ENCODE data around the gene VSTM2L.

The VSTM2L gene

DNA sequence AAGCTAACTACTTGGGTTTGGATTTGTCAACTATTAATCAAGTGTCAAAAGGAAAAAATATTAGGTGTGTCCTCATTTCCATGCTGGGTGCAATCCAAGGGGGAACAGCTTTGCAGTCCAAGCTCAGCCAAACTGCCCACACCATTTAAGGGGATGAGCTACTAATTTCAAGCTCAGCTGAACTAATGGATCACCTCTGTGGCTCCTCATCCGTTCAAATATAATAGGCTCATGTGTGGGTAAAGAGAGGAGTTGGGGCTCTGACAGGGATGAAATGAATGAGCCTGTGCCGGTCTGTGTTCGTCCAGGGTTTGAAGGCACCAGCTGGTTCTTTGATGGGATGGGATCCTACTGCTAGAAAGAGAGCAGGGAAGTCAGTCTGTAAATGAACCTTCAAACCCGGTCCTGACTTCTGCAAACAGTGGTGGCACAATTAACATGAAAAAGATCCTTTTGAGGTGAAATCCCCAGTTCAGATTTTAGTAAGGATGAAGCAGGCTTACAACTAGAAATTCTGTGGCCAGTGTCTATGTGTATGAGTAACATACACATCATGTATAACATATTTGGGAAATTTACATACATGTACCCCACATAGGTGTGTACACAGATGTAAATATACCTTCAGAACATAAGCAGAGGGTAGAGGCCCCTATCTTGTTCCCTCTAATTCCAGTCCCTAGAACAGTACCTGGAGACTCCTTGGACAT lies 88.4 kb downstream of the VSTM2L start:
- DNase-seq: no peak

DNA sequence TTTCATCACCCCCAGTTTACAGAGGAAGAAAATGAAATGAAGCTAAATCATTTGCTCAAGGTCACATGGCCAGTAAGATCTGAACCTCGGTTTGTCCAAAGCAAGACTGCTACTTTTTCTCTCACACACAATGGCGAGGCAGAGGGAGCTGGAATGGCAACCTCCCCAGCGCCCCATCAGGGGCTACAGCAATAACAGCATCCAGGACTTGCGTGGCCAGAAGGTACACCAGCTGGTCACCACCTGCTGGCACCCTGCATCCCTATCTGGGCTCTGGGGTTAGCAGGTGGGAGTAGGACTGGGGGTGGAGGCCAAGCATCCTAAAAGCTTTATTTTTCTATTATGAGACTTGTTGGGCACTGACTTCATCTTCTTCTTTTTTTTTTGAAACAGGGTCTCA lies 89.0 kb downstream of the VSTM2L start:
- no peak for DNase-seq

DNA sequence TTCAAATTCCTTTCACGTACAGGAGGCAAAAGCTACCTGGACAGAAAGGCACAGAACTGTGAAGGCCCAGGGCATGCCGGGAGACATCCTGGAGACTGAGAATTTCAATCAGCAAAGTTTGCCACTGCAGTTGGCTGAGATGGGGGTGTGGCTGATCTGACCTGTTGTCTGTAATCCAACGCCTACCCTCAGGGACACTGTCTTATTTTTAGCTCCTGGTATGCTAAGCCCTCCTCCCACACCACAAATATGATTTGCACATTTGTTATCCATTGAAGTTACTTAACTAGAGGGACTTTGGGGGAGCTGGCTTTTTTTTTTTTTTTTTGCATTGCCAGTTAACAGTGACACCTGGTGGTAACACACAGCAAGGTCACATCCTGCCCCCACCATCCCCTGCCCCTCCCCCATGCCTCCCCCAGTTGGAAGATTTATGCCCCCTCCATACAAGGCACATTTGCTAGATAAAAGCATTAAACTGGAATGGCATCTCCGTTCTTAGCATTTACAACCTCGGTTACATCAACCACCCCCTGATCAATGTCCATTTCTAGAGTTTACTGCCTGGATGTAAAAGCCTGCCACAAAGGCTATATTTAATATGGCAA lies 90.0 kb downstream of the VSTM2L start:
- DNase-seq: no peak

DNA sequence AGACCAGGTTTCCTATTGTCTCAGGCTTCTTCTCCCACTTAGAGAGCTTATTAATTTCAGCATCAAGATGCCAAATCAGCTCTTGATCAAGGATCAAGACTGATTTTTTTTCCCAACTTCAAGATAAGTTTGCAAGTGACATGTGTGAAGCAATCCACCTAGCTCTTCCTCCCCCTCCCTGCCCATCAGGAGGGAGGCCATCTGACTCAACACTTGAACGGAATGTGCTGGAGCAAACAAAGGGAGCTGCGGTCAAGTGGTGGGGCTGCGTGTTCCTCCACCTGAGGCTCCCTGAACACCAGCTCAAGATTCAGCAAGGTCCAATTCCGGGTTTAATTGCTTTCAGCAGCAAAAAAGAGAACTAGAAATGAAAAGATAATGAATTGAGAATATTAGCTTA lies 91.6 kb downstream of the VSTM2L start:
- DNase-seq: no peak

All from CD4-positive, alpha-beta T cell treated with Interferon gamma for 1 hour (primary cell).